HepG2 (cell line): ENCODE measurements around the gene CLPTM1. TPM values are rescaled to one million over a fixed set of nuclear protein-coding genes. Genes with fewer than 3 reads are reported as not detected.

Source experiments
- ATAC-seq: fragments of 200-7000 bp; cut with Tn5 transposase; 3 replicates; pipeline ENCODE4 v1.9.1; 2020; ENCODE audit warnings: mild to moderate bottlenecking, moderate library complexity
- BruUV-seq: library from RNA; stranded (reverse); fragments of 400-500 nt; replicated peaks from 2 replicates; lab custom pipeline; 2021; lab: Mats Ljungman, UMichigan
- CTCF ChIA-PET: fragments of 300-600 bp; formaldehyde crosslinking; extraction: SDS; loops from one replicate; lab custom pipeline; 2021; ENCODE audit warnings: low total read pairs, inconsistent platforms, low intra/inter-chr PET ratio; lab: Yijun Ruan, JAX
- POLR2A ChIA-PET: fragments of 350-600 bp; sonication (Branson Sonifier 250); formaldehyde crosslinking; loops from one replicate; lab custom pipeline; 2020; ENCODE audit warnings: antibody characterized with exemption, inconsistent platforms; lab: Yijun Ruan, JAX
- DNase-seq: peaks from one replicate; pipeline ENCODE4 v3.0.0-alpha.2; 2015; ENCODE audit warnings: low spot score
- FAIRE-seq: peaks from 3 replicates; lab custom pipeline; 2011; peaks lifted over from hg19 to GRCh38; lab: Jason Lieb, UNC
- H2AFZ ChIP-seq: one replicate; pipeline ENCODE4 v1.6.1; 2011; ENCODE audit warnings: low read length, inconsistent platforms
- H3K27ac ChIP-seq: fragments of 300-600 bp; 3 replicates; pipeline ENCODE4 v1.8.0; 2011; ENCODE audit warnings: mixed run types, mild to moderate bottlenecking, mixed read lengths, low read length, inconsistent platforms; ENCODE audit not compliant: insufficient read depth; ENCODE audit errors: extremely low read length
- H3K27me3 ChIP-seq, 2 experiments: fragments of 200-600 bp in 1 of 2; 2 replicates in 1 of 2; 3 replicates in 1 of 2; pipeline versions ENCODE4 v1.6.0 to v1.8.0; 2011; ENCODE audit warnings: low read length in 2 of 2, mild to moderate bottlenecking in 2 of 2, moderate library complexity in 2 of 2, inconsistent platforms in 1 of 2; ENCODE audit not compliant: insufficient read depth in 2 of 2, control insufficient read depth in 1 of 2
- H3K36me3 ChIP-seq, 2 experiments: fragments of 200-600 bp in 1 of 2; replicated peaks in 1 of 2; 2 replicates in 1 of 2; 3 replicates in 1 of 2; pipeline versions ENCODE4 v1.5.1 to v1.8.0; 2011; ENCODE audit warnings: low read length in 2 of 2, inconsistent platforms in 1 of 2; ENCODE audit not compliant: insufficient read depth in 2 of 2, control insufficient read depth in 1 of 2
- H3K4me1 ChIP-seq: 2 replicates; pipeline ENCODE4 v1.5.1; 2012; ENCODE audit warnings: low read length, inconsistent platforms; ENCODE audit not compliant: insufficient read depth
- H3K4me2 ChIP-seq: 2 replicates; pipeline ENCODE4 v1.6.0; 2011; ENCODE audit warnings: low read depth, low read length, inconsistent platforms
- H3K4me3 ChIP-seq, 3 experiments: fragments of 200-600 bp in 1 of 3; sonication (generic), shearing (Covaris generic) in 1 of 3; replicated peaks in 1 of 3; 2 replicates each; pipeline ENCODE4 v1.5.1; 2011 to 2016; ENCODE audit warnings: low read length in 3 of 3, inconsistent platforms in 2 of 3, low read depth in 2 of 3, mild to moderate bottlenecking in 2 of 3, control low read depth in 1 of 3, mixed read lengths in 1 of 3; ENCODE audit not compliant: insufficient read depth in 1 of 3
- H3K79me2 ChIP-seq: one replicate; pipeline ENCODE4 v1.6.1; 2011; ENCODE audit warnings: low read length, inconsistent platforms; ENCODE audit not compliant: insufficient read depth
- H3K9ac ChIP-seq: 2 replicates; pipeline ENCODE4 v1.6.0; 2011; ENCODE audit warnings: mild to moderate bottlenecking, low read depth, low read length, inconsistent platforms; ENCODE audit not compliant: insufficient read depth
- H3K9me3 ChIP-seq: 2 replicates; pipeline ENCODE4 v1.5.1; 2012; ENCODE audit warnings: mild to moderate bottlenecking, low read length
- H4K20me1 ChIP-seq: 2 replicates; pipeline ENCODE4 v1.6.0; 2011; ENCODE audit warnings: inconsistent platforms, mild to moderate bottlenecking, low read length, moderate library complexity; ENCODE audit not compliant: insufficient read depth
- ARNTL ChIP-seq: sonication (generic); formaldehyde crosslinking; IDR thresholded peaks from 2 replicates; pipeline ENCODE4 v1.4.0; 2020; ENCODE audit warnings: mild to moderate bottlenecking, missing genetic modification reagents
- CBX1 ChIP-seq: IDR thresholded peaks from one replicate; pipeline ENCODE4 v1.6.1; 2016; ENCODE audit warnings: antibody characterized with exemption, low read depth
- CHD4 ChIP-seq: fragments of 200-600 bp; sonication (generic); IDR thresholded peaks from 2 replicates; pipeline ENCODE4 v1.7.0; 2017; ENCODE audit warnings: mild to moderate bottlenecking, low read length, borderline replicate concordance
- FOXC1 ChIP-seq: sonication (generic); formaldehyde crosslinking; IDR thresholded peaks from 2 replicates; pipeline ENCODE4 v1.8.0; 2022; ENCODE audit warnings: mild to moderate bottlenecking, missing genetic modification reagents, borderline replicate concordance
- GATAD2A ChIP-seq: IDR thresholded peaks from 2 replicates; pipeline ENCODE4 v1.6.1; 2016
- HDAC2 ChIP-seq: sonication (generic); formaldehyde crosslinking; IDR thresholded peaks from 2 replicates; pipeline ENCODE4 v1.4.0; 2020; ENCODE audit warnings: missing genetic modification reagents
- ISL2 ChIP-seq: sonication (generic); formaldehyde crosslinking; IDR thresholded peaks from 2 replicates; pipeline ENCODE4 v1.5.0; 2020; ENCODE audit warnings: missing genetic modification reagents
- NCOR1 ChIP-seq: fragments of 200-600 bp; sonication (generic); IDR thresholded peaks from 2 replicates; pipeline ENCODE4 v1.7.0; 2017; ENCODE audit warnings: antibody characterized with exemption, low read length, borderline replicate concordance
- PLSCR1 ChIP-seq: sonication (generic); formaldehyde crosslinking; IDR thresholded peaks from 2 replicates; pipeline ENCODE4 v1.5.0; 2020; ENCODE audit warnings: missing genetic modification reagents, mild to moderate bottlenecking, borderline replicate concordance
- REL ChIP-seq: sonication (generic); formaldehyde crosslinking; conservative IDR thresholded peaks from 2 replicates; pipeline ENCODE4 v1.8.0; 2022; ENCODE audit warnings: mild to moderate bottlenecking, missing genetic modification reagents, moderate library complexity
- SOX5 ChIP-seq: IDR thresholded peaks from 2 replicates; pipeline ENCODE4 v1.6.1; 2016; ENCODE audit warnings: borderline replicate concordance
- ZBTB33 ChIP-seq: sonication (generic); formaldehyde crosslinking; IDR thresholded peaks from 2 replicates; pipeline ENCODE4 v1.4.0; 2020; ENCODE audit warnings: missing genetic modification reagents
- ZNF326 ChIP-seq: sonication (generic); formaldehyde crosslinking; IDR thresholded peaks from 2 replicates; pipeline ENCODE4 v1.4.0; 2020; ENCODE audit warnings: missing genetic modification reagents, borderline replicate concordance
- ZNF501 ChIP-seq: sonication (generic); formaldehyde crosslinking; IDR thresholded peaks from 2 replicates; pipeline ENCODE4 v1.5.1; 2020; ENCODE audit warnings: mild to moderate bottlenecking, moderate library complexity, missing genetic modification reagents
- ZNF839 ChIP-seq: sonication (generic); formaldehyde crosslinking; IDR thresholded peaks from 2 replicates; pipeline ENCODE4 v1.4.0; 2020; ENCODE audit warnings: missing genetic modification reagents, mild to moderate bottlenecking, borderline replicate concordance
- ZSCAN21 ChIP-seq: sonication (generic); formaldehyde crosslinking; IDR thresholded peaks from 2 replicates; pipeline ENCODE4 v1.8.0; 2022; ENCODE audit warnings: mild to moderate bottlenecking, missing genetic modification reagents, moderate library complexity, borderline replicate concordance
- WGBS: methylation state at CpG from one replicate; pipeline ENCODE4 v1.1.6; 2017; ENCODE audit warnings: low lambda C conversion rate; 5-methylcytosine and 5-hydroxymethylcytosine counted together
- in situ Hi-C: cut with HindIII; loops from 2 replicates; pipeline ENCODE4 v1.10.0; 2017; ENCODE audit warnings: low pct_unique_long_range_greater_than_20kb; ENCODE audit not compliant: extremely low pct_ligation_motif_present
- intact Hi-C: fragments of 100-400 bp; cut with micrococcal nuclease; formaldehyde crosslinking; loops from one replicate; pipeline ENCODE4 v1.10.0; 2022; ENCODE audit not compliant: unreplicated experiment
- polyA plus RNA-seq, 8 experiments: library from polyadenylated mRNA; depleted of rRNA in 3 of 8; stranded (reverse) in 7 of 8; unstranded in 1 of 8; fragments of >200 nt; fragmentation: Illumina TruSeq in 4 of 8; extraction: Trizol in 4 of 8; gene quantifications; 2 replicates each; pipeline versions ENCODE4 v1.2.1 to v1.2.3, GENCODE V29; 2011 to 2016; ENCODE audit warnings: low read depth in 4 of 8, missing spikeins in 1 of 8, mixed read lengths in 1 of 8; ENCODE audit not compliant: insufficient read depth in 1 of 8
- total RNA-seq, 5 experiments: library from RNA; depleted of rRNA; stranded (reverse); fragments of >200 nt; fragmentation: Illumina TruSeq; extraction: Trizol; gene quantifications; 2 replicates each; pipeline ENCODE4 v1.2.3, GENCODE V29; 2016; ENCODE audit warnings: low read depth in 1 of 5
- TF ChIP-seq, protein P1 (sequence below): IDR thresholded peaks from 2 replicates; pipeline ENCODE4 v1.6.1; 2016; ENCODE audit warnings: missing genetic modification reagents, missing compliant biosample characterization
- TF ChIP-seq, protein P2 (sequence below): sonication (generic); formaldehyde crosslinking; IDR thresholded peaks from 2 replicates; pipeline ENCODE4 v1.8.1; 2023; ENCODE audit warnings: missing genetic modification reagents, mild to moderate bottlenecking, borderline replicate concordance

Gene CLPTM1
- total and polyA plus RNA-seq, 2 of the 13 experiments (the other 11 are each of a cell fraction or from before 2014, with no cell fraction given), result 34.9 to 42.8 TPM

DNA sequence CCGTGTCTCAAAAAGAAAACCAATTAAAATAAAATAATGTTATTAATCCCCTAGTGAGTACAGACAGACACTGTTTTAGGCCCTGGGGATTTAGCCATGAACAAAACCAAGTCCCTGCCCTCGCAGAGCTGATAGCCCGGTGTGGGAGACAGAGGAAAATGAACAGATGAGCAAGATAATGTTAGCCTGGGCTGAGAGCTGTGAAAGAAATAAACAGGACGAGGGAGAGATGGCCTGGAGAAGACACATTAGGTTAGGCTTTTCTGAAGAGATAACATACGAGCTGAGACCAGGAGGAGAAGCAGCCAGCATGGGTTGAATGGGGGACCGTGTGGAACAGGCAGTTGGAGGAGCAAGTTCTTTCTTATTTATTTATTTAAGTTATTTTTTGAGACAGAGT is 55.1 kb downstream of the CLPTM1 start:
- POLR2A ChIA-PET, result no interaction called here
- WGBS, result 85% methylated on average over 5 of the region's 6 CpGs
- no peaks in the 10 kb centered on the region for H3K9me3 ChIP-seq
- H3K4me3 ChIP-seq, result no peak overlapping the region
- H4K20me1 ChIP-seq, result no peaks in the 10 kb centered on the region
- no peaks in the 10 kb centered on the region; a peak in 1 of 5 replicates for H3K36me3 ChIP-seq
- no peaks in the 10 kb centered on the region for H3K27me3 ChIP-seq
- no peak overlapping the region for H3K9ac ChIP-seq
- no peak for FAIRE-seq
- intact Hi-C loops (no loop called here), in situ Hi-C loops (loop anchor here (10.0 kb wide), 1 partner anchor 114 kb away; no protein-coding TSS in a partner anchor)
- CTCF ChIA-PET, result no interaction called here
- H2AFZ ChIP-seq, result no peak overlapping the region
- no peak overlapping the region for H3K27ac ChIP-seq
- DNase-seq, result no peak
- no peaks in the 10 kb centered on the region for H3K79me2 ChIP-seq
- peaks cover 9% of the 10 kb centered on the region; the same call in 1 of the 2 replicates for H3K4me1 ChIP-seq
- ATAC-seq, result no peak
- no TSS peak for BruUV-seq
- no peak overlapping the region for H3K4me2 ChIP-seq
- TF ChIP-seq, protein P1, sequence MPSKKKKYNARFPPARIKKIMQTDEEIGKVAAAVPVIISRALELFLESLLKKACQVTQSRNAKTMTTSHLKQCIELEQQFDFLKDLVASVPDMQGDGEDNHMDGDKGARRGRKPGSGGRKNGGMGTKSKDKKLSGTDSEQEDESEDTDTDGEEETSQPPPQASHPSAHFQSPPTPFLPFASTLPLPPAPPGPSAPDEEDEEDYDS, result no peak
- TF ChIP-seq ZNF326 (no peak), PLSCR1 (CRISPR knock-in tag) (no peak), FOXC1 (no peak), CBX1 (no peak), ZSCAN21 (CRISPR knock-in tag) (no peak), NCOR1 (no peak), GATAD2A (CRISPR knock-in tag) (no peak), SOX5 (CRISPR knock-in tag) (no peak), ZNF501 (CRISPR knock-in tag) (no peak), HDAC2 (CRISPR knock-in tag) (no peak), ISL2 (CRISPR knock-in tag) (no peak), ZBTB33 (CRISPR knock-in tag) (no peak), CHD4 (no peak), REL (no peak), ZNF839 (CRISPR knock-in tag) (no peak), ARNTL (no peak)
- TF ChIP-seq, protein P2, sequence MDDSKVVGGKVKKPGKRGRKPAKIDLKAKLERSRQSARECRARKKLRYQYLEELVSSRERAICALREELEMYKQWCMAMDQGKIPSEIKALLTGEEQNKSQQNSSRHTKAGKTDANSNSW (CRISPR knock-in tag), result no peak
